Suprapubic skin (tissue), 4 donors: ENCODE measurements around the gene ARMC2. TPM values are rescaled to one million over a fixed set of nuclear protein-coding genes. Genes with fewer than 3 reads are reported as not detected.

Experiments
- DNase-seq, 2 donors: peaks; one replicate each; pipeline ENCODE4 v3.0.0-alpha.2; 2019; ENCODE audit warnings: low spot score in 2 of 2
- H3K27ac ChIP-seq: fragments of 200-600 bp; sonication (generic); one replicate; pipeline ENCODE4 v1.5.1; 2019
- H3K27me3 ChIP-seq: fragments of 200-600 bp; sonication (generic); one replicate; pipeline ENCODE4 v1.5.1; 2019
- H3K36me3 ChIP-seq: fragments of 200-600 bp; sonication (generic); one replicate; pipeline ENCODE4 v1.5.1; 2019
- H3K4me1 ChIP-seq: fragments of 200-600 bp; sonication (generic); one replicate; pipeline ENCODE4 v1.5.1; 2019
- H3K4me3 ChIP-seq: fragments of 200-600 bp; sonication (generic); one replicate; pipeline ENCODE4 v1.5.1; 2019; ENCODE audit warnings: mild to moderate bottlenecking
- H3K9me3 ChIP-seq: fragments of 200-600 bp; sonication (generic); one replicate; pipeline ENCODE4 v1.5.1; 2019
- EP300 ChIP-seq: sonication (generic); formaldehyde crosslinking; IDR thresholded peaks from one replicate; pipeline ENCODE4 v1.6.1; 2017; ENCODE audit warnings: antibody characterized with exemption
- POLR2A ChIP-seq, 2 donors: fragments of 450-650 bp; IDR thresholded peaks; one replicate each; pipeline ENCODE4 v1.6.1; 2017; ENCODE audit warnings: antibody characterized with exemption in 2 of 2, mild to moderate bottlenecking in 2 of 2, moderate library complexity in 2 of 2
- POLR2AphosphoS5 ChIP-seq, 3 donors: sonication (generic); formaldehyde crosslinking; IDR thresholded peaks; one replicate each; pipeline ENCODE4 v1.6.1; 2017; ENCODE audit warnings: antibody characterized with exemption in 3 of 3
- WGBS: methylation state at CpG from one replicate; pipeline ENCODE4 v1.1.5; 2018; 5-methylcytosine and 5-hydroxymethylcytosine counted together
- total RNA-seq, 4 donors: library from RNA; depleted of rRNA; stranded (reverse); fragments of >200 nt; gene quantifications; one replicate each; pipeline ENCODE4 v1.1.0, GENCODE V29; 2016
- TF ChIP-seq, protein P1 (sequence below), 2 donors: fragments of 200-600 bp in 1 of 2; fragments of 450-650 bp in 1 of 2; sonication (generic) in 1 of 2; IDR thresholded peaks; one replicate each; pipeline ENCODE4 v1.5.1; 2016 to 2019; ENCODE audit warnings: antibody characterized with exemption in 2 of 2, mild to moderate bottlenecking in 1 of 2, moderate library complexity in 1 of 2

Gene ARMC2
- total RNA-seq, 4 donors from 2014 or later = 1.9 to 9.5 (median 3.6) TPM

DNA sequence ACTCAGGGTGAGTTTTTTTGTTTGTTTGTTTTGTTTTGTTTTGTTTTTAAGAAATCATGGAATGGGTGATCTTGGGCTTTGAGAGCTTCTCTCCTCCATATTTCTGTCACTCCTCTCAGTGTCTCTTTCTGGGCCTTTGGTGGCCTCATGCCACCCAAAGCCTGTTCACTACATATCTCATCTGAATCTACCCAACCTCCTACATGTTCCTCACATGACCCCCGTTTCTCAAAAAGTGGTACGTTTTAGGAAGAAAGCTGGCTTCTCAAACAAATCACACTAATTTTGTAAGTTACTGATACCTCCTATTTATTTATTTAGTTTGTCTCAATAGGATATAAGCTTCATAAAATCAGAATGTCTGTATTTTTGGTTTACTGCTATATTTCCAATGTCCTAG, 166.4 kb downstream of the ARMC2 start:
- no peak overlapping the region for H3K4me3 ChIP-seq
- no peaks in the 10 kb centered on the region for H3K9me3 ChIP-seq
- DNase-seq = no peak
- TF ChIP-seq POLR2A (IDR thresholded peaks at IDR 0.05) (no peak), EP300 (no peak)
- H3K36me3 ChIP-seq = no peaks in the 10 kb centered on the region
- H3K27ac ChIP-seq = peak overlapping the region; percentile 58
- WGBS = 66% methylated on average over 2 of the region's 2 CpGs
- H3K4me1 ChIP-seq = peaks cover 46% of the 10 kb centered on the region
- no peaks in the 10 kb centered on the region for H3K27me3 ChIP-seq

DNA sequence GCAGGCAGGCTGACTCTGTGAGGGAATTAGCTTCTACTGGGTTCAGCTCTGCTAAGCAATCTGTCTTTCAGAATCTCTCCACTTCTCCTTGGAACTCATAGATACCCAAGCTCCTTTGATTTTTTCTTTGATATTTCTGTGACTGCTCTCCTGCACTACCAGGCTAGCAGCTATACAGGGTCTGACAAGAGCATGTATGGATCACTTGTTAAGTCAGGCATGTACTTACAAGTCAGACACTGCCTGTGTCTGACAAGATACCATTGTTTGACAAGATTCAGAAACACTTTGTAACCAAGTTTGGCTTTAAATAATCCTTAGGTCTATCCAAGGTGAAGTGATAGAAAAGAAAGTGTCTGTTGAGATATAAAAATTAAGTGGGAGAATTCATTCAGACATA, 167.0 kb downstream of the ARMC2 start:
- Histone ChIP-seq H3K27ac (peak overlapping the region; percentile 58), H3K27me3 (no peaks in the 10 kb centered on the region), H3K4me1 (peaks cover 43% of the 10 kb centered on the region), H3K4me3 (no peak overlapping the region), H3K9me3 (no peaks in the 10 kb centered on the region), H3K36me3 (no peaks in the 10 kb centered on the region)
- no peak for DNase-seq
- TF ChIP-seq POLR2A (IDR thresholded peaks at IDR 0.05) (no peak), POLR2AphosphoS5 (IDR thresholded peaks at IDR 0.05) (no peak), EP300 (no peak)
- TF ChIP-seq, protein P1, sequence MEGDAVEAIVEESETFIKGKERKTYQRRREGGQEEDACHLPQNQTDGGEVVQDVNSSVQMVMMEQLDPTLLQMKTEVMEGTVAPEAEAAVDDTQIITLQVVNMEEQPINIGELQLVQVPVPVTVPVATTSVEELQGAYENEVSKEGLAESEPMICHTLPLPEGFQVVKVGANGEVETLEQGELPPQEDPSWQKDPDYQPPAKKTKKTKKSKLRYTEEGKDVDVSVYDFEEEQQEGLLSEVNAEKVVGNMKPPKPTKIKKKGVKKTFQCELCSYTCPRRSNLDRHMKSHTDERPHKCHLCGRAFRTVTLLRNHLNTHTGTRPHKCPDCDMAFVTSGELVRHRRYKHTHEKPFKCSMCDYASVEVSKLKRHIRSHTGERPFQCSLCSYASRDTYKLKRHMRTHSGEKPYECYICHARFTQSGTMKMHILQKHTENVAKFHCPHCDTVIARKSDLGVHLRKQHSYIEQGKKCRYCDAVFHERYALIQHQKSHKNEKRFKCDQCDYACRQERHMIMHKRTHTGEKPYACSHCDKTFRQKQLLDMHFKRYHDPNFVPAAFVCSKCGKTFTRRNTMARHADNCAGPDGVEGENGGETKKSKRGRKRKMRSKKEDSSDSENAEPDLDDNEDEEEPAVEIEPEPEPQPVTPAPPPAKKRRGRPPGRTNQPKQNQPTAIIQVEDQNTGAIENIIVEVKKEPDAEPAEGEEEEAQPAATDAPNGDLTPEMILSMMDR (IDR thresholded peaks at IDR 0.05) = no peak

DNA sequence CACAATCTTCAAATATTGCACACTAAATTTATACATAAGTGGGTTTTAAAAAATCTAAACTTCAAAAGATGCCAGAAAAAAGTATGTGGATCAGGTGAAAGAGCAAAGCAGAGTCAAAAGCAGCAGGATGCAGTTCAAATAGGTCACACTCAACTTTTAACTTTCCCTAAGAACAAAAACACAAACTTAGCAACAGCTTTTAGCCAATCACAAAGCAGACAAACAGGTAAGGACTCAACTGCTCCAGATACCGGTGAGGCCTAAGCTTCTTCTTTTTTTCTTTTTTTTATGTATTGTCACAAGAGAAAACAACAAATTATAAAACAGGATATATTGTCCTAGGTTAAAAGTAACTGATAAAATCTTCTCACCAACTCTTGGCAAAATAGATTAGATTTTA, 171.7 kb downstream of the ARMC2 start:
- Histone ChIP-seq H3K27ac (no peak overlapping the region), H3K36me3 (no peaks in the 10 kb centered on the region), H3K4me3 (no peak overlapping the region), H3K27me3 (no peaks in the 10 kb centered on the region), H3K4me1 (peaks cover 15% of the 10 kb centered on the region), H3K9me3 (no peaks in the 10 kb centered on the region)
- no peak for DNase-seq
- WGBS = 48% methylated on average over 1 of the region's 1 CpG
- TF ChIP-seq, protein P1 (IDR thresholded peaks at IDR 0.05) = no peak
- TF ChIP-seq POLR2AphosphoS5 (IDR thresholded peaks at IDR 0.05) (no peak), POLR2A (IDR thresholded peaks at IDR 0.05) (no peak), EP300 (no peak)

DNA sequence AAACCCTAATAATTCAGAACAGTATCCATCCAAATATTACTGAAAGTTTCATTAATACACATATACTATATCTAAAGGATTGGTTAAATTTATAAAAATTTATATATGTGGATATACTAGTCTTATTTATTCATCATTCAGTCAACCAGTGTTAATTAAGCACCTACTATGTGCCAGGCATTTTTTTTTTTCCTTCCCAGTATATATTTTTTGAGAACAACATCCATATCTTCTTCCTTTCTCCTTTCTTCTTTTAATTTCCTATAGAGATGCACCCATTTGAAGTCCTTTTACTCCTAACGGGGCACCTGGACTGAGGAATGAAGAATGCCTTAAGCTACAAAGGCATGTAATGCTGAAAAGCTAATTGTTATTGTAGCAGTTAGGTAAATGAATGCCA, 173.6 kb downstream of the ARMC2 start:
- Histone ChIP-seq H3K27ac (no peak overlapping the region), H3K4me3 (no peak overlapping the region), H3K4me1 (no peaks in the 10 kb centered on the region), H3K36me3 (no peaks in the 10 kb centered on the region), H3K27me3 (no peaks in the 10 kb centered on the region), H3K9me3 (peaks cover 3% of the 10 kb centered on the region)
- TF ChIP-seq, protein P1 (IDR thresholded peaks at IDR 0.05) = no peak
- 82% methylated on average over 1 of the region's 1 CpG for WGBS
- no peak for DNase-seq

DNA sequence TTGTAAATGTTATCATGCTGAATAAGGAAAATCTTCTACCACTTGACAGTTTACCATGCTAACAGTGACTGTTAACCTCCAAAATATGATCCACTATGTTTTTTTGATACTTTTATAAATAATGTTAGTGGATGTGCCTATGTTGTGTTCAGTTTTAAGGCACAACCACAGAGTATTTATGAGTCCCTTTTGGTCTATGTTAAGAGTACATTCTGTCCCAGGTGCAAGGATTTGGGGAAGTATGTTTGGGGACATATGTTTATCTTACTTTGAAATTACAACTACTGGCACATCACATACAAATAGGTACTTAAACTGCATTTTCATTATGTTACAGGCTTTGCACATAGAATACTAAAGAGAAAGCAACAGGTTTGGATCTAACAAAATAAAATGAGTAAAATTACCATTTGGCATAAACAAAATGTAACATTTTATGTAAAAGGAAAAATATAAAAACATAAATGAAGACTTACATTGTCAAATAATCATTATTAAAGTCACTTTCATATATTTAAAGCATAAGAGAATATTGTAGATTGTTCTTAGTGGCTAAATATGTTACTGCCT, 175.2 kb downstream of the ARMC2 start:
- TF ChIP-seq POLR2AphosphoS5 (IDR thresholded peaks at IDR 0.05) = no peak
- no peak for TF ChIP-seq EP300
- no peak for TF ChIP-seq POLR2A (IDR thresholded peaks at IDR 0.05)
- TF ChIP-seq, protein P1 (IDR thresholded peaks at IDR 0.05) = no peak
- no peaks in the 10 kb centered on the region for H3K27me3 ChIP-seq
- peaks cover 3% of the 10 kb centered on the region for H3K9me3 ChIP-seq
- no peaks in the 10 kb centered on the region for H3K4me1 ChIP-seq
- H3K27ac ChIP-seq = no peak overlapping the region
- no peak for DNase-seq
- H3K4me3 ChIP-seq = no peak overlapping the region
- no peaks in the 10 kb centered on the region for H3K36me3 ChIP-seq

Other genes with a start within 250 kb of the ARMC2 start
- 100 to 1,000 TPM in 1 of 4 donors, 10 to 100 TPM in 3; 70.7 to 207 (median 86.7) TPM for gene SESN1, start 246.4 kb downstream of the ARMC2 start, total RNA-seq
- gene CEP57L1, start 247.1 kb downstream of the ARMC2 start, total RNA-seq = 10 to 100 TPM; 10.3 to 18.8 (median 13.8) TPM